Activated T-helper 1 cell treated with Interleukin-2 at 50 U/mL for 16 hours (primary cell): ENCODE data around the gene ZFYVE28.

ENCODE experiments used
- DNase-seq: peaks from one replicate; pipeline ENCODE4 v3.0.0-alpha.2; 2020; ENCODE audit warnings: low read depth

Gene ZFYVE28

GRCh38 chr4:2411786-2412510 is 6.5 kb downstream of the ZFYVE28 start:
- no peak for DNase-seq

DNA sequence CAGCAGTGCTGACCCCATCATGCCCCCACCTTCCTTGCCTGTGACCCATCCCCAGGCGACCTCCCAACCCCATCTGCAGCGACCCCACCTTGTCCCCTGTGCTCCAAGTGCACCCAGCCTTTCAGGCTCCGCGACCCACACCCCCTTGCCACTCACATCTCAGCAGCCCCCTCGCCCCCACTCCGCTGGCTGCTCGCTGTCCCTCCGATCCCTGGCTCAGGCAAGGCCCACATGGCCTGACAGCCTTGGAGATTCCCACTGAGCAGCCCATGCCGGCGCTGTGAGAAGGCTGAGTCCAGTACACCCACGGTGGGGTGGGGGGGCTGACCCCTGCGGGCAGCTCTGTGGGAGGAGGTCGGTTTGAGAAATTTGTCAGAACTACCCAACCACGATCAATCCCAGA is 9.1 kb downstream of the ZFYVE28 start:
- no peak for DNase-seq

DNA sequence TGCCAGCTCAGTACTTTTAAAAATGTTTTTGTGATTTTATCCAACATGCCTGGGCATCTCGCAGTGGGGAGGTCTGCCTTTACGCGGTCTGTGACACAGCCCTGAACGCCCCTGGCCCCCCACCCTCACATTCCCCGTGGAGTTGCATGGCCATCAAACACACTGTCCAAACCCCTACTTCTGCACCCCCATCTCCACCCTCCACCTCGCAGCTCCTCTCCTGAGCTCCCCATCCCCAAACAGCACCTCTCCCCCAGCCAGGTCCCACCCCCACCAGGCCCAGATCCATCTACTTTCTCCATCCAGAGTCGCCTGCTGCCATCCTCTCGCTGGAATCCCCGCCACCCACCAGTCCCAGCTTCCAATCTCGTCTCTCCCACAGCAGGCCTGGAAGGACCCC is 9.5 kb downstream of the ZFYVE28 start:
- DNase-seq = no peak

- no peak for DNase-seq
Measured at GRCh38 chr4:2408401-2408958, 10.0 kb downstream of the ZFYVE28 start.

GRCh38 chr4:2407991-2408342 is 10.5 kb downstream of the ZFYVE28 start:
- DNase-seq = no peak

- no peak for DNase-seq
Measured at GRCh38 chr4:2406920-2407319, 11.5 kb downstream of the ZFYVE28 start.

DNA sequence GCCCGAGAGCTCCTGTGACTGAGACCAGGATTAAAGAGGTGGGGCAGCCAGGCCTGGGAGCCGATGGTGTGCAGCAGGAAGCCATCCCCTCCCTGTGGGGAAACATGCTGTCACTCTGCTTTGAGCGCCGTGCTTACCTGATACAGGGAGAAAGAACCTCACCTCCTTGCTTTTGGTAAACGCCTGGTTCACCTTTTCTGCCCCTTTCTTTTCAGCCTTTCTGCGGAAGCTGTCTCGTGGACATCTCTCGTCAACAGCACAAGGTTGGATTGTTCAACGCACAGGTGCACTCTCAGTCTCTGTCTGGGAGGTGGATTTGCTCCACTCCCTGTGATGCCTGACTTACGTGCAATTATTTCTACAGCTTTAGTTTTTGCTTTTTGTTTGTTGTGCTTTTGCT is 12.0 kb downstream of the ZFYVE28 start:
- no peak for DNase-seq

GRCh38 chr4:2402941-2403340 is 15.5 kb downstream of the ZFYVE28 start:
- no peak for DNase-seq

DNA sequence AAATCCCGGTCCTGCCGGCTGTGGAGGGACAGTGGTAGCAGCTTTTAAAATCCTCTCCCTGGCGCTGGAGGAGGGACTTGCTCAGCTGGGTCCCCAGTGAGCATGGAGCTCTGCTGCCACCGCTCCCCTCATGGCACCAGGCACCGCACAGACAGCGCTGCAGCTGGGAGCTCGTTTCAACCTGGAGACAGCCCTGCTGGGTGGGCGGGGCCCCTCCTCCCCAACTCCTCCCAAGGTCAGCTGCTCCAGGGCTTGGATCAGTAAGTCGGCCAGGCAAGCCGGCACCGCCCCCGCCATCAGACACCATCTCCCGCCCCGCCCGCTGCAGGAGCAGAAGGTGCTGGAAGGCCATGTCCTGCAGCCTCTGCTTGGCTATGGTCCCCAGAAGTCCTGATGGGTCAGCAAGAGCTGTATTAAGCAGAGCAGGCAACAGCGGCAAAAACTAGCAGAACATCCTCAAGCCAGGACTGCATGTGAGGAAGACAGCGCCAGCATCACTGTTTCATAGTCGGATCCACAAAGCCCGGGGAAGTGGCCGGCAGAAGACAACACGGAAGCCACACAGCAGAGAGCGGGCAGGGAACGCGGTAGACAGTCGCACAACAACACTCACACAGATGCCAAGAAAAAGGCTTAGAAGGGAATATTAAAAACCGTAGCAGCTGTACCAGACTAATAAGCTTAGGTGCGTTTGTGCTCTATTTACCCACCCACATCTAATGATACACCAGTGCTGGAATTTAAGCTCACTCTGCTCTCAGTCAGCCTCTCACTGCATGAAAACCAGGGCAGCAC is 16.2 kb downstream of the ZFYVE28 start:
- DNase-seq = no peak

DNA sequence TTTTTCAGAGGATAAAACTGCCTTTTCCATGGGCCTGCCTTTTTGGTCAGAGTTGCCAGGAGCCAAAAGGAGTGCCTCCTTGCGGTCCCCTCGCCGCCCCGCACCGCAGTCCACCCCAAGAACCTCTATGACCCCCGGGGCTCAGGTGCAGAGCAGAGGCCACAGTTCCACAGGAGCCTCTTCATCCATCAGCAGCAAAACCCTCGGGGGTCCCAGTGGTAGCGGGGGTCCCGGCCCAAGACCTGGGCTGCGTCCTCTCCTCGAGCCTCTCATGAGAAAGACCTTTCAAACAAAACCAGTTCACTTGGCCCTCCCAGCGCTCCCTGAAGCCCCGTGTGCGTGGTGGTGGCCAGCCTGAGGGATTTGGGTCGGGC is 16.8 kb downstream of the ZFYVE28 start:
- DNase-seq = no peak

GRCh38 chr4:2400841-2401609 is 17.4 kb downstream of the ZFYVE28 start:
- DNase-seq = no peak

GRCh38 chr4:2399631-2400190 is 18.7 kb downstream of the ZFYVE28 start:
- no peak for DNase-seq

GRCh38 chr4:2399216-2399615 is 19.2 kb downstream of the ZFYVE28 start:
- no peak for DNase-seq

- no peak for DNase-seq
Measured at GRCh38 chr4:2397596-2398379, 20.7 kb downstream of the ZFYVE28 start.

DNA sequence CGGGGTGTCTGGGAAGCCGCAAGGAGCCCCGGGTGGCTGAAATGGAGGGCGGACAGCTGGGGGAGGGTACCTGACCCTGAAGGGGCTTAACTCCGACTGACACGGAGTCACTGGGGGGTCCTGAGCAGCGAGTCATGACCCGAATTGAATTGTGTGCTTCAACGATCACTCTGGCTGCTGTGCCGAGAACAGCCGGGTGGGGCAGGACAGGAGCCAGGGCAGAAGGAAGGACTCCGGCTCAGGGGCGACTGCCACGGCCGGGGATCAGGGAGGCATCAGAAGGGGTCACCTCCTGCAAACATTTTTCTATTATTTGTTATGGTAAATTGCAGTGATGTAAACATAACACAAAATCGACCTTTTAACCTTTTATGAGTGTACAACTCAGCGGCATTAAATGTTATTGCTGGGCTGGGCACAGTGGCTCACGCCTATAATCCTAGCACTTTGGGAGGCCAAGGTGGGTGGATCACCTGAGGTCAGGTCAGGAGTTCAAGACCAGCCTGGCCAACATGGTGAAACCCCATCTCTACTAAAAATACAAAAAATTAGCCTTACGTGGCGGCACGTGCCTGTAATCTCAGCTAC is 21.6 kb downstream of the ZFYVE28 start:
- no peak for DNase-seq

- DNase-seq = no peak
Measured at GRCh38 chr4:2395584-2395983, 22.9 kb downstream of the ZFYVE28 start.

GRCh38 chr4:2395038-2395437 is 23.4 kb downstream of the ZFYVE28 start:
- DNase-seq = no peak

DNA sequence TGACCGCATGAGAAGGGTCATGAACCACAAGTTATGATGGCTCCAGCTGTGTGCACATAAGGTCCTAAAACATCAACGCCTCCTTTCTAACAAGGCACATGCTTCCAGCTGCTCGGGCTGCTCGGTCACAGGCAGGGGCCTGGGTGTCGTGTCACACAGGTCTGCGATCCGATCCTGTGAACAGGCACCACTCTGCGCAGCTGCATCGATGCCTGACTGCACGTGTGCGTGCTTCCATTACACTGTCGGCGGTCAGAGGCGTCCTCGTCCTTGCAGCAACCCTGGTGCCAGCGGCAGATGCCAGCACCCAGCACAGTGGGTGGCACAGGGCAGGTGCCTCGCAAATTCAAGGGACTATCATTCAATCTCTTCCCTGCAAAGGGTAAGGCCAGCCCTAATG is 23.9 kb downstream of the ZFYVE28 start:
- DNase-seq = no peak

GRCh38 chr4:2393353-2394270 is 24.8 kb downstream of the ZFYVE28 start:
- DNase-seq = no peak

DNA sequence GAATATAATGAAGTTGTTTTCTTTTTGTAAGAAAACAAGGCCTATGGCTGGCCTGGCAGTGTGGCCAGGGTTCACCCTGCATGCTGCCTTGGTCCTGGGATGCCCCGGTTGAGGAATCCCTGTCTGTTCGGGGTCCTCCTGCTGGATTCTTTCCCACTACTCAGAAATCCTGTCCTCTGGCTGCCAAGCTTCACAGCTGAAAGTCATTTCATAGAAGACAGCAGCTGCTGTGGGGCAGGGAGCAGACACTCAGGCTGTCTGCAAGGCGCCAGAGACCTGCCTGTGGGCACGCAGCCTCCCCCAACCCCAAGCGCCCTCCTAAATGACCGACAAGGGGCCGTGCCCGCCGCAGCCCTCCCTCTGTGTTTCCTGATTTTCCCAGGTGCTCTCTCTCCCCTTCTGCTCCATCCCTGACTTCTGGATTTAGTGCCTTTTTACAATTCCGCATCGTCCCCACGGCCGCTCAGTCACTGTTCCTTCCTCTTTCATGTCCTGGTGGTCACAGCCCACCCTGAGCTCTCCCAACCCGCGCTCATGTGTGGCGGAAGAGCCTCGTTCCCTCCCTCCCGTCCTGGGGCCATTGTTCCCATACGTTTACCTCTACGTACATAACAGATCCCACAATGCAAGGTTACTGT is 27.5 kb downstream of the ZFYVE28 start:
- no peak for DNase-seq
